Stimulated activated CD4-positive, alpha-beta T cell treated with anti-CD3 and anti-CD28 coated beads, Interleukin-1b, Interleukin-23, amount 100 ng/mL, for 48 hours (primary cell): ENCODE results near the gene SERPINB8.
A peak's percentile ranks its signal among the peaks of the same experiment; 100 is the strongest.

Experiments
- DNase-seq: peaks from one replicate; pipeline ENCODE4 v3.0.0-alpha.2; 2020

The SERPINB8 gene

DNA sequence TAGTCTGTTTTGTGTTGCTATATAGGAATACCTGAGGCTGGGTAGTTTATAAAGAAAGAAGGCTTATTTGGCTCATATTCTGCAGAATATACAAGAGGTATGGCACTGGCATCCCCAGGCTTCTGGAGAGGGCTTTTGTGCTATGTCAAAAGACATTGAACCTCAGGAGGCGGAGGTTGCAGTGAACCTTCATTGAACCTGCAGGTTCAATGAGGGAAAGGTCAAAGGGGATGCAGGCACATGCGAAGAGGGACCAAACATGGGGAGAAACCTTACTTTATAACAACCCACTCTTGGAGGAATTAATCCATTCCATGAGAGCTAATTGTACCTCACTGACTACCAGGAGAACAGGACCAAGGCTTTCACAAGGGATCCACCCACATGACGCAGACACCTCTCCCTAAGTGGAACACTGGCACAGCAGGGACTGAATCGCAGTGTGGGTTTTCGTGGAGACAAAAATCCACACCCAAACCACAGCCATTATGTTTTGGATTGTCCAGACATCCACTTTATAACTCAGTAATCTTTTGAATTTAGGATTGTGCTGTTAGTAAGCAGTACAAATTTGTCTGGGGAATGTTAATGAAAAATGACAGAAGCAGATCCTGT, 4.1 kb upstream of the SERPINB8 start:
- no peak for DNase-seq

DNA sequence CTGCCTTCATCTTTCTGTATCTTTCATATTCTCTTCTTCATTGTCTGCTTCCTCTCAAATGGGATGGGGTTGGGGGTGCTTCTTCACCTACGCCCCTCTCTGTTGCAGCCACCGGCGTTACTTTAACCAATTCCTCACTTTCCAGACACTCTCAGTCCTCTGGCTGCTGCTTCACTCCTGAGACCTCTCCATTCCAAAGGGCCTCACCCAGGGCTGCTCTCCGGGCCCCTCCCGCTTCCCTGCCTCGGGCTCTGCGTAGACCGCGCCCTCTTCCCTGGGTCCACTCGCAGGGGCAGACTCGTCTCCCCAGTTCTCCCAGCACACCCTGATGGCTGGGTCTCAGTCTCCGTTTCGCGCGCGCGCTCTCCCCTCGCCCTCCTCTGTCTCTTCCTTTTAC, 926 bp downstream of the SERPINB8 start:
- DNase-seq: no peak

DNA sequence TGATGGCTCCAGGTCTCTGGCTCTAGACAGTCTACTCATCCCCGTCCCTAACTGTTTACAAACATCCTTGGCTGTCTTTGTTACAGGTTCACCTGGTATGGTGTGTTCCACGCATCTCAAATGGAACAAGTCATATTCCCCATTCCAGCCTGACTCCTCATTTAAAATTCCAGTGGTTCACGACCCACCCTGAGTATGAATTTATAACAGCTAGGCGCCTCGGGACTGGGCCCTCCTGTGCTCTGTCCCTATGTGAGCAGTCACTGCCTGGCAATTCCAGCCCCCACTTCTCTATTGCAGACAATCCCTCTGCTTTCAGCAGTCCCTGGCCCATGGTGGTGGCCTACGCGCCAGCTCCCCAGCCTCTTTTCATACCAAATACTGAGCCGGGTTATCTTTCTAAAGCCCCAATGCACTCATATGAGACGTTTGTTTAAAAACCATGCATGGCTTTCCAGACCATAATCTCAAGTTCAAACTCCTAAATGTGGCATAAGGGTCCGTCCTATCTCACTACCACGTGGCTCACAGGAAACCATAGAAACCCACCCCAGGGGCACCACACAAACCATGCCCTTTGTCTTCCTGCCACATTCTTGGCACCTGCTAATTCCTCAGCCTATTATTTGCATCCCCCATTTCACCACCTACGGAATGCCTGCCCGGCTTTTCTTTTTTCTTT, 1.6 kb downstream of the SERPINB8 start:
- DNase-seq: no peak

GRCh38 chr18:63972002-63972376, 2.1 kb downstream of the SERPINB8 start:
- no peak for DNase-seq

GRCh38 chr18:63974991-63975390, 5.1 kb downstream of the SERPINB8 start:
- DNase-seq: no peak

DNA sequence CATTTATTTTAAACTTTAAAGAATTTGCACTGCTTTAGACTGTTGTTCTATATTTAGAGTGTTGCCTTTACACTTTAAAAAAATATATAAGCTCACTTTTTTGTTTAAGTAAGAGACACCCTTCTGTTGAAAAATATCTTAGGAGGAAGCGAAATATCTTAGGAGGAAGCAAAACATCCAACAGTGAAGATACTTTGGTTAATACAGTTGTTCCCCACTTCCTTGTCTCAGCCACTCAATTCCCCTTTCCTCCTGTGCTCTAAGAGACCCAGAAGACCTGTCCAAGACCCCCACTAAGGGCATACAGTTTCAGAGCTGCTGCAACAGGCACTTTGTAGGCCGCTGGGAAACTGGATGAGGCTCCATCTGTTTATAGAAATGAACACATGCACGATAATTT, 5.7 kb downstream of the SERPINB8 start:
- no peak for DNase-seq

- DNase-seq: no peak
Measured at GRCh38 chr18:63977040-63977439, 7.2 kb downstream of the SERPINB8 start.

DNA sequence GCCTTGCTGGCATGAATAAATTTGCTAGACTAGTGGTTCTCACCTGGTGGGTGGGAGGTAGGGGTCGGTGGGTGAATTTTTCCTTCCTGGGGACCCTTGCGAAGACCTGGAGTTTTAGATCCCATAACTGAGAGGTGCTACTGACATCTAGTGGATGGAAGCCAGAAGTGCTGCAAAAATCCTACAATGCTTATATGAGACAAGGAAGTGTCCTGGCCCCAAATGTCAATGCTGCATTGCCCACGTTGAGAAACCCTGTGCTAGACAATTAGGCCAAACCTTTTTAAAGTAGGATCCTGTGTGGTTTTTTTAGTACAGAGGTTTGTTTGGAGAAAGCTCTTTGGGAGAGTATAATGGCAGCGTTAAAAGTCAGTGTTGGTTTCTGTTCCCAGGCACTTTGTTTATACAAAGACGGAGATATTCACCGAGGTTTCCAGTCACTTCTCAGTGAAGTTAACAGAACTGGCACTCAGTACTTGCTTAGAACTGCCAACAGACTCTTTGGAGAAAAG, 9.6 kb downstream of the SERPINB8 start:
- no peak for DNase-seq

DNA sequence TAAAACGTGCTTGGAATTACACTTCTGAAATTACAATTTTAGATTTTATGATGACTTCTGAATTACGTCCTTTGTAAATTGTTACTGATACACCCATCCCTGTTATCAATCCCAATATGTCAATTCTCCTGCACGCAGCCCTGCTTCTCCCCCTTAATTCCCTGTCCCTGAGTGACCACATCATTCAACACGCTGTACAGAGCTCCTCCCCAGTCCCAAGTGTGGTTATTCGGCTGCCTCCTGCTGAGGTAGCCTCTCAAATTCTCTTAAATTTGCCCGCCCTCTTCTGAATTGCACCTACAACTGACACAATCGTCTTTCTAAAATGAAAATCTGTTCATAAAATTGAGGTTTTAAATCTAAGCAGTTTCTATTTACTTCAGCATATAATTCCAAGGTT, 10.1 kb downstream of the SERPINB8 start:
- DNase-seq: no peak

- no peak for DNase-seq
Measured at GRCh38 chr18:63980896-63981460, 11.1 kb downstream of the SERPINB8 start.

DNA sequence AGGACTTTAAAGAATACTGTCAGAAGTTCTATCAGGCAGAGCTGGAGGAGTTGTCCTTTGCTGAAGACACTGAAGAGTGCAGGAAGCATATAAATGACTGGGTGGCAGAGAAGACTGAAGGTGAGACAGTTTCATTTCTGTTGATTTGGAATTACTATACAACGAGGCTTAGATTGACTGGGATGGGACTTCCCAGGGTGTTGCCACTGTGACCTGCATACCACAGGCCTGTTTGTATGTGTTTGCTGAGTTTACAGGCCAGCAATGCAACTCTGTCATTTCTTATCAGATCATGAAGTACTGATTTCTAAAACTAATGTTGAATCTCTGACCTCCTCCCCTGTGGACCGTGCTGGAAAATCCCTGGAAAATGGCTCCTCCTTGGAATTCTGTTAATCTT, 11.8 kb downstream of the SERPINB8 start:
- DNase-seq: no peak

- DNase-seq: no peak
Measured at GRCh38 chr18:63982361-63982760, 12.5 kb downstream of the SERPINB8 start.

- no peak for DNase-seq
Measured at GRCh38 chr18:63986885-63987284, 17.0 kb downstream of the SERPINB8 start.

DNA sequence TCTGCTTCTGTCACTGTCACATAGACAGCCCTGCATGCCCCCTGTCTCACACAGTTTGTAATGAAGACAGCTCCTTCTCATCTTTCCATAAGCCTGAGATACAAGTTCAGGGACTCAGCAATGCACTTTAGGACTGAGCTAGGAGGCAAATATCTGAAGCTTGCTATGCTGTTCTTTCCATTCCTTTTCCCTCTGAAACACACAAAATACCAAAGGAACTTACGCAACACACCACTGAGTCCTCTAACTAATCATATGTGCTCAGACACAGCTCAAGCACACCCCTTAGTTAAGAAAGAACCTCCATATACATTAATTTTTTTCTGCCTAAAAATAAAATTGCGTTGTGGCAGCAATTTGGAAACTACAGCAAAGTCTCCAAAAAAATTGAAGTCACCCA, 17.9 kb downstream of the SERPINB8 start:
- DNase-seq: no peak

DNA sequence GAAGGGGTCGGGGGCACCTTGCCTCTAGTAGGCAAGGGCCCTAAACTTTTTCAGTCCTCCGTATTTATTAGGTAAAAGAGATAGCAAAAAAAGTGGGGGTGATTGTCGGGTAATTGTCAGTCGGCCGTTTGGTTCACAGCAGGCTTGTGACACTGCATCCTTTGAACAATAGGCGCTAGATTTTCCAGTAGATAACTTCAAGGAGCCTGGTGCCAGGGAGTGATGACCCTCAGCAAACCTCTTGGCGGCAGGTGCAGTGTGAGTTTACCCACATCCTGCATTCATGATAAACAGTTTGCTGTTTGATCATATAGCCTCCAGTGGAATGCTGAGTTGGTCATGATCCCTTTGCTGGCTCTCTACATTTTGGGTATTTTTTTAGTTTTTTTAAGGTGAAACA, 22.9 kb downstream of the SERPINB8 start:
- no peak for DNase-seq

GRCh38 chr18:63994783-63995399, 25.0 kb downstream of the SERPINB8 start:
- DNase-seq: peak; percentile 22

GRCh38 chr18:63997041-63997440, 27.2 kb downstream of the SERPINB8 start:
- DNase-seq: no peak

DNA sequence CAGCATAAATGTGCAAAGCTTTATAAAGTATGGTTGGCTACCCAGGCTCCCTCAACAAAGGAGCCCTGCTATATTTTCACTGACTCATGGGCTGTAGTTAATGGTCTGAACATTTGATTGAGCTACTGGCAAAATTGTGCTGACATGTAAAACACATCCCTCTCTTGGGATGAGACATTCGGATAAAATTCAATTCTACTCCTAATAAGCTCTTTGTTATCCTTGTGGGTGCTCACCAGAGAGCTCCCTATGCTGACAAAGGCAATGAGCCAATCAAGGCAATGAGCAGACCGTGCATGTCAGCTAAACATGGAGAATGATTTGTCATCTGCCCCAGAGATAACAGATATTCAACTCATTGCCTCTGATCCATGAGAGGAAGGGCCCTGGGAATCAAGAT, 27.7 kb downstream of the SERPINB8 start:
- no peak for DNase-seq

DNA sequence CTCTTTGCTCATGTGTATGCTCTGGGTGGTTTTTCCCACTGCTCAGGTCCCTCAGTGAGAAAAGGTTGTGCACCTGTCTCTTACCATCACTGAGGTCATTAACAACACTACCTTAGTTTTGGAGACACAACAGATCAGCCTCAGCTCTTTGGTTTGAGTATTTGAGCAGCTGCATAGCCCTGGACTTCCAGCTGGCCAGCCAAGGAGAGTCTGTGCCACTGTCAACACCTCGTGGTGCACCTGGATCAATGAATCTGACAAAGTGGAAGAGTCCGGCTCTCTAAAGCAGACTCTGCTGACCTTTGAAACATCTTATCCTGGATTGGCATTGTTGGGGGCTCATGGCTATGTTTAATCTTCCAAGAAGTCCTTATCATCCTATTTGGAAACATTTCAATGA, 30.0 kb downstream of the SERPINB8 start:
- no peak for DNase-seq

DNA sequence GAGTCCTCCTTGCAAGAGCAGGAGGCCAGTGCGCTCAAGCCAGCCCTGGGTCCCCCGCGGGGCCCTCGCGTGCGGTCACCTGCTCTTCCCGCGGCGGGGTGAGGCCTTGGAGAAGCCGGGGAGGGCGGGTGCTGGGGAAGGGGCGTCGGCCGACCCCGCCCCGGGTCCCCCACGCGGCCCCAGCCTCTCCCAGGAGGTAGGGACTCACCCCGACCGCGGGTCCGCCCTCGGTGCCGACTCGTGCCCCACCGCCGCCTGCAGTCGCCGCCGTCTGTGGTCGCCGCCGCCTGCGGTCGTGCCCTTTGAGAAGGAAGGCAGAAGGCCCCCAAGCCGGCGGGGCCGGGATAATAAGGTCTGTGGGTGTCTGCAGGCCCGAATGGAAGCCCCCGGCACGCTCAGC, 32.7 kb downstream of the SERPINB8 start:
- DNase-seq: no peak

DNA sequence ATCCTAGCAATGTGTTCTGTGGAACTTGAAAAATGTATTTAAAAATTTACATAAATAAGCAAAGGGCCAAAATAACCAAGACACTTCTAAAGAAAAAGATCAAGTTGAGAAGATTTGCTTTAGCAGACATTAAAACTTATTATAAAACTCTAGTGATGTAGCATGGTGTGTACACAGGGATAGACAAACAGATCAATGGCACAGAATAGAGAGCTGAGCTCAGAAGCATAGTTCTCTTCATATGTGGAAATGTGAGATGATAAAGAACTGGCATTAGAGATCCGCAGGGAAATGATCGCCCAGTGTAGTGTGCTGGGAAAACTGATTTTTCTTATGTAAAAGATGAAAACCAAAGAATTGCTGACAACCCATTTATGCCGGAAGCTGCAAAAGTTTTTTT, 39.4 kb downstream of the SERPINB8 start:
- no peak for DNase-seq

- DNase-seq: no peak
Measured at GRCh38 chr18:64011513-64011912, 41.6 kb downstream of the SERPINB8 start.

DNA sequence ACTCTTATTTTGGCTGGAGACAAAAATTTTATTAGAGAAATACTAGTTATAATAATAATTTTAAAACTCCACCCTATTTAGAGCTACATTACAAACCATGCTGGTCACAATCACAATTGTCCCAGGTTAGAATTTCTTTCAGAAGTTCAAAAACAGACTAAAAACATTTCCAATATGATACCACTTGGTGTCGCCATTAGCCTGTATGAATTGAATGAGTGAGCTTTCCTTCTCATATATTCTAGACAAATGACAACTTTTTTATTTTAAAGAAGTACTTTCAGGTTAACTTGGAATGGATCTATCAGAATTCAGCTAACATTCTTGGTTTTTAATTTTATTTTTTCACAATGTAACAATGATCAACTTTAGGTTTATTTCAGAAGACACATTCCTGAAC, 48.0 kb downstream of the SERPINB8 start:
- no peak for DNase-seq
